Coronary artery (tissue), 2 donors: Measurements from ENCODE around the gene KIRREL3.

Experiments
- DNase-seq: peaks from one replicate; pipeline ENCODE4 v3.0.0-alpha.2; 2017; ENCODE audit warnings: low spot score
- H3K27ac ChIP-seq, 2 donors: fragments of 200-600 bp; sonication (generic); one replicate each; pipeline ENCODE4 v1.5.1; 2016 to 2019
- H3K4me3 ChIP-seq: fragments of 200-600 bp; sonication (generic); 2 replicates; pipeline ENCODE4 v1.5.1; 2016; ENCODE audit warnings: mild to moderate bottlenecking, moderate library complexity
- TF ChIP-seq, protein P1 (sequence below): fragments of 200-600 bp; sonication (generic); IDR thresholded peaks from one replicate; pipeline ENCODE4 v1.5.1; 2019; ENCODE audit warnings: antibody characterized with exemption

KIRREL3 gene

DNA sequence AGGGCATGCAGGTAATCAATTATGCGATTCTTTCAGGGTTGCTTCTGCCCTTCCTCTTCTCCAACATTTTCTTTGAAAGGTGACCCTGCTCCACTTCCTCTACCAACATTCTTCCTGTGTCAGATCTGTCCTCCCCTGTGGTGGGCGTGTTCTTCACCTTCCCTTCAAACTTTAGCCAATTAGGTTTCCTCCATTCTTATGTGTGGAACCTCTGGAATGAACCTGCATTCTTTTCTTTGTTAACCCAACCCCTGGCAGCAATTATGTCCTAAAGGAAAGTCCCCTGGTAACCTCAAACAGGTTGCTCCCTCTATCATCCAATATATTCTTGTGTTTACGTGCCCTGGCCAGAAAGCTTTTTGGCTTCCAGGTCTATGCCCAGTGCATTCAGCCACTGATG, 22.4 kb downstream of the KIRREL3 start:
- H3K4me3 ChIP-seq, result no peak overlapping the region
- DNase-seq, result no peak
- TF ChIP-seq, protein P1, sequence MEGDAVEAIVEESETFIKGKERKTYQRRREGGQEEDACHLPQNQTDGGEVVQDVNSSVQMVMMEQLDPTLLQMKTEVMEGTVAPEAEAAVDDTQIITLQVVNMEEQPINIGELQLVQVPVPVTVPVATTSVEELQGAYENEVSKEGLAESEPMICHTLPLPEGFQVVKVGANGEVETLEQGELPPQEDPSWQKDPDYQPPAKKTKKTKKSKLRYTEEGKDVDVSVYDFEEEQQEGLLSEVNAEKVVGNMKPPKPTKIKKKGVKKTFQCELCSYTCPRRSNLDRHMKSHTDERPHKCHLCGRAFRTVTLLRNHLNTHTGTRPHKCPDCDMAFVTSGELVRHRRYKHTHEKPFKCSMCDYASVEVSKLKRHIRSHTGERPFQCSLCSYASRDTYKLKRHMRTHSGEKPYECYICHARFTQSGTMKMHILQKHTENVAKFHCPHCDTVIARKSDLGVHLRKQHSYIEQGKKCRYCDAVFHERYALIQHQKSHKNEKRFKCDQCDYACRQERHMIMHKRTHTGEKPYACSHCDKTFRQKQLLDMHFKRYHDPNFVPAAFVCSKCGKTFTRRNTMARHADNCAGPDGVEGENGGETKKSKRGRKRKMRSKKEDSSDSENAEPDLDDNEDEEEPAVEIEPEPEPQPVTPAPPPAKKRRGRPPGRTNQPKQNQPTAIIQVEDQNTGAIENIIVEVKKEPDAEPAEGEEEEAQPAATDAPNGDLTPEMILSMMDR, result no peak
- H3K27ac ChIP-seq, result no peak overlapping the region

DNA sequence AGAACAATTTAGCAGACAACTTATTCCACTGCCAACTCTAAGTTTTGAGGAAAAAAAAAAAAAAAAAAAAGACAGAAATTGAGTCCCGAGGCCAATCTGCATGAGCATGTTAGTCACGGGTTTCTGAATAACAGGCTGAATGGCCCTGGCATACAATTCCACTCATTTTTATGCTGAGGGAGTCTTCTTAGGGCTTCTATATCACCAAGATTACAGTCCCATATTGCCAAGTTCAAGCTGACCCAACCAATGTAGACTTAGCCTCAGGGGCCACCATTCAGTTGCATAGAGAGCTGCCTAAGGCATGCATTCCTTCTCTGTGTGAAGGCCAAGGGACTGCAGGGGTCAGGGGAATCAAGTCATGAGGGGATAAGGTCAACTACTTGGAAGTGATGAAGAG, 27.5 kb downstream of the KIRREL3 start:
- Histone ChIP-seq H3K27ac (no peak overlapping the region), H3K4me3 (no peak overlapping the region)
- TF ChIP-seq, protein P1, result no peak
- DNase-seq, result no peak

DNA sequence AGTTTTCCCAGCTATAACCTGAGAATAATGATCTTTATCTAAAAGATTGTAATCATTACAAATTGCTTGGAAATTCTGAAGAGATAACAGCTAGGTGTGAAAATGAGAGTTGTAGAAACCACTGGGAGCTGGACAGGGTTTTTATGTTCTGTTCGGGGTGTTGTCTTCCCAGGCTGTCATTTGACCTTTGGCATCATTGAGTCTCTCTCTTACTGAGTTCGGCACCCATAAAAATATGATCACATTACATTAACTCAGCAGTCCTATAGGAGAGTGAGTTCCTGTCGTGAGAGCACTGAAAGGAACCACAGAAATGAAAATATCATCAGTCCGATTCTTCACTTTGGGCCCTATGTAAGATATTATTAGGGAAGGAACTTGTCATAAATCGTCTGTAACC, 29.3 kb downstream of the KIRREL3 start:
- Histone ChIP-seq H3K4me3 (no peak overlapping the region), H3K27ac (no peak overlapping the region)
- no peak for DNase-seq
- TF ChIP-seq, protein P1, result no peak

DNA sequence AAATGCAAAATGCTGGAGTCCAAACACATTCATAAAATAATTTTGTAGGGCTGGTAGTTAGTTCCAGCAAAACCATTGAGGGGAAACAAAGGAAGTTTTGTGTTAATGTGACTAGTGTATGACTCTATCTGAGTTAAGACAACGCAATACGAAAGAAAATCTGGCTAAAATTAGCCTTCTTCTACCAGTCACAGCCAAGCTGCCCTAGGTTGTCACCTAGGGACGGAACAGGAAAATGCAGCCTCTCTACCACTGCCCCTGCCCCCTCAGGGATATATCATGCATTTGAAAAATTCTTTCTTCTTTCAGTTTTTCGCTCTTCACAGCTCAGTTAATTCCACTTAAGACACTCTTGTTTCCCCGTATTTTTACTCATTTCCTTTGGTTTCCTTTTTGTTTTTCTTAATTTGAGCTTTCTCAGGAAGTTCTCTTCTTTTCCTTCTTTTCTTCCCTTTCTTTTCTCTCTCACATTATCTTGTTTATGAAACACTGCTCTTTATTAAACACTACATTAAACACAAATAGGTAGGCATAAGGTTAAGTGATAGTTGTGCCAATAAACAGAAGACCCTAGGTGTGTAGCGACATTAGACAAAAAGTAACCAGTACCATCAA, 30.6 kb downstream of the KIRREL3 start:
- DNase-seq, result no peak
- Histone ChIP-seq H3K27ac (no peak overlapping the region), H3K4me3 (no peak overlapping the region)
- TF ChIP-seq, protein P1, result no peak

DNA sequence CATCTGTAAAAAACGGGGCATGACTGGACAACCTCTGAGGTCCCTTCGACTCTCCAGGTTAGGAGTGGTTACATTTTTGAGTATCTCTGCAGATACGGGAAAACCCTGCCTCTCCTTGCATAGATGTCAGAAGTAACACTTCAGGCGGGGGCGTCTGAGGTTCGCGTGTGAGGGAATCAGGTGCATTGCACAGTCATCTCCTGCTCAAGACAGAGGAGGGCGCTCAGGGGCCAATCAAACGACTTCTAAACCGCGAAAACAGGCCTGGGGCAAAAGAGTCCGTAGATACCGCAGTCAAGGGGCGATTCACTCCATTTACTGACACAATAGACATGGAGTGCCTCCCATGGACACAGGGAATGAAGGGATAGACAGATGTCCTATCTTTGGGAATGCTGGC, 31.7 kb downstream of the KIRREL3 start:
- DNase-seq, result no peak
- Histone ChIP-seq H3K27ac (no peak overlapping the region), H3K4me3 (no peak overlapping the region)
- TF ChIP-seq, protein P1, result no peak

DNA sequence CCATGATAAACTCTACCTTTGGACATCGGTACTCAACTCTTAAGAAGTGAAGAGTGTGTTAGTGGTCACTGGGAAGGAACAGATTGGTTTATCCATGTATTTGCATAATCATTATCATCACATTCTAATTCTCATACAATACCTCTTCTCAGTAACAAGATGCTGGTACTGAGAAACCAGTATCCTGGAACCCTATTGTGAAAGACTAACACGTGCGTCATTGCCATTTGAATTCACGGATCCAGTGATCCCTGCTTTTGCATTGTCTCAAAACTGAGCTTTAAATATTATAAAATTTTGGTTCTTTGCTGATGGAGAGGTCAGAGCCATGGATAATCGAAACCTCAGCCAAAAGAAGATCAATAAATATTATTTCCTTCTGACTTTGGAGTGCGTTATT, 35.2 kb downstream of the KIRREL3 start:
- TF ChIP-seq, protein P1, result no peak
- no peak for DNase-seq
- Histone ChIP-seq H3K27ac (no peak overlapping the region), H3K4me3 (no peak overlapping the region)

DNA sequence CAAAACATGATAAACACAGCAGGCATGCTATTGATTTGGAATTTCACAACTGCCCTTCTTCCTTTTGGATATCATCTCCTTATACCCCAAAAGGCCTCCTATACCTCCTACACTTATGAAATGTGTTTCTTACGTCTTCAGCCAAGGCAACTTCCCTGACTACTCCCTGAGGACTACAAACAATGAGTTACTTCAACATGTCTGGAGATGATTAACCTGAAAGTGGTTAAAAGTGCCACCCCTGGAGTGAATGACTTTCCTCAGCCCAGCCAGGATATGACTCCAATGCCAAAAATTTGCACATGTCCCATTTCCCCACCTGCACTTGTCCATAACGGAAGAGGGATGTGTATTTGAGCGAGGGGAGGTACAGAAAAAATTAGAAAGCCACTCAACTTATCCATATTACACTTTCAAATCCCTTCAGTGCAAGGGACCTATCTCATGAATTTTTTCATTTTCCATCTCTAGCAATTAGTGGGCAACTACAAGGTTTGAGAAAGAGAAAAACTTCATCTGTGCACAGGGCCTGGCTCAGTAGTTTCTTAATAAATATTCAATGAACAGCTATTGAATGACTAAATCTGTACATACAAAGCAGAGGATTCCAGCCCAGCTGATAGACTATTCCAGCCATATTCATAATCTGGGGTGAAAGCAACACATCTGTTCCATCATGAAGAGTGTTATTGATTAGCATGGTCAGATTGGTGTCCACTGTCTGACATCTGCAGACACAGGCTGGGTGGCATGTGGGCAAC, 36.8 kb downstream of the KIRREL3 start:
- no peak for DNase-seq
- Histone ChIP-seq H3K27ac (no peak overlapping the region), H3K4me3 (no peak overlapping the region)
- TF ChIP-seq, protein P1, result no peak
